Tibial nerve (tissue), 4 donors: ENCODE data around the gene COG5.

Source experiments
- EP300 ChIP-seq, 2 donors: sonication (generic); formaldehyde crosslinking; IDR thresholded peaks; one replicate each; pipeline ENCODE4 v1.6.1; 2017; ENCODE audit warnings: antibody characterized with exemption in 2 of 2, mild to moderate bottlenecking in 1 of 2
- POLR2A ChIP-seq, 2 donors: fragments of 450-650 bp; IDR thresholded peaks; one replicate each; pipeline ENCODE4 v1.6.1; 2017; ENCODE audit warnings: antibody characterized with exemption in 2 of 2, mild to moderate bottlenecking in 2 of 2, moderate library complexity in 2 of 2
- TF ChIP-seq, protein P1 (sequence below), 5 experiments: fragments of 200-600 bp in 3 of 5; fragments of 450-650 bp in 2 of 5; sonication (generic) in 3 of 5; IDR thresholded peaks; one replicate each; pipeline ENCODE4 v1.5.1; 2016 to 2019; ENCODE audit warnings: antibody characterized with exemption in 5 of 5, mild to moderate bottlenecking in 3 of 5, moderate library complexity in 2 of 5

DNA sequence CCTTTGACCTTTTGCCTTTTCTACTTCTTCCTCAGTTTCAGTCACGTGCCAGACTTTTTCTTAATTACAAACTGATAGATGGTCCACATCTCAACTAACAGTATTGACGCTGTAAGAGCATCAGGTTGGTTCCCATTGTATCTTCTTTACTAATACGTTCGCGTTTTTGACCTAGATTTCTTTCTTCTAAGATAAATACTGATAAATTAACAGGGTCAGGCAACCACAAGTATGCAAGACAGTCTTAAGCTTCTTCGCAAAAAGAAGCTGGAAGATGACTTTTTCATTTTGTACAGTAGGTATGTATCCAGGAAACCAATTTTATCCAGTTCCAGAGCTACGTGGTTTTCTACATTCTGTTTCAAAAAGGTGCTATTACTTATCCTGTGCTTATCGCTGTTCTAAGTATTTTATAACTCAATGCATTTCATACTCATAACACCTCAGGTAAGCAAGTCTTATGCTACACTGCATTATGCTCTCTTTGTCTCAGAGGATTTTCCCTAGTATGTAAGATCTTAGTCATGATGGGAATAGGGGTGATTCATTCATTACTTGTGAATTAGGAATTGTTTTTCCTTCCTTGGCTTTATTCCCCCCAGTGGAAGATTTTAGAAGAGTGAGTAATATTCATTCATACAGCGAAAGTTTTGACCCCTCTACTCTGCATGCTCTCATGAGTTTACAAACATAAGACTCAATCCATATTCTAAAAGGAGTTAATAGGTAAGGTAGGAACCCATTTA lies 1.0 kb upstream of the COG5 start:
- TF ChIP-seq, protein P1, sequence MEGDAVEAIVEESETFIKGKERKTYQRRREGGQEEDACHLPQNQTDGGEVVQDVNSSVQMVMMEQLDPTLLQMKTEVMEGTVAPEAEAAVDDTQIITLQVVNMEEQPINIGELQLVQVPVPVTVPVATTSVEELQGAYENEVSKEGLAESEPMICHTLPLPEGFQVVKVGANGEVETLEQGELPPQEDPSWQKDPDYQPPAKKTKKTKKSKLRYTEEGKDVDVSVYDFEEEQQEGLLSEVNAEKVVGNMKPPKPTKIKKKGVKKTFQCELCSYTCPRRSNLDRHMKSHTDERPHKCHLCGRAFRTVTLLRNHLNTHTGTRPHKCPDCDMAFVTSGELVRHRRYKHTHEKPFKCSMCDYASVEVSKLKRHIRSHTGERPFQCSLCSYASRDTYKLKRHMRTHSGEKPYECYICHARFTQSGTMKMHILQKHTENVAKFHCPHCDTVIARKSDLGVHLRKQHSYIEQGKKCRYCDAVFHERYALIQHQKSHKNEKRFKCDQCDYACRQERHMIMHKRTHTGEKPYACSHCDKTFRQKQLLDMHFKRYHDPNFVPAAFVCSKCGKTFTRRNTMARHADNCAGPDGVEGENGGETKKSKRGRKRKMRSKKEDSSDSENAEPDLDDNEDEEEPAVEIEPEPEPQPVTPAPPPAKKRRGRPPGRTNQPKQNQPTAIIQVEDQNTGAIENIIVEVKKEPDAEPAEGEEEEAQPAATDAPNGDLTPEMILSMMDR (IDR thresholded peaks at IDR 0.05): no peak
- TF ChIP-seq POLR2A (IDR thresholded peaks at IDR 0.05): no peak
- no peak for TF ChIP-seq EP300 (IDR thresholded peaks at IDR 0.05)
